ENCODE results near the gene METTL2A. TPM values are rescaled to one million over a fixed set of nuclear protein-coding genes. Genes with fewer than 3 reads are reported as not detected.
"Not testable (repeated sequence)": the region's sequence is repeated elsewhere in the genome, so short reads cannot be mapped to it uniquely, and the experiment has no call there.

Gene METTL2A, protein sequence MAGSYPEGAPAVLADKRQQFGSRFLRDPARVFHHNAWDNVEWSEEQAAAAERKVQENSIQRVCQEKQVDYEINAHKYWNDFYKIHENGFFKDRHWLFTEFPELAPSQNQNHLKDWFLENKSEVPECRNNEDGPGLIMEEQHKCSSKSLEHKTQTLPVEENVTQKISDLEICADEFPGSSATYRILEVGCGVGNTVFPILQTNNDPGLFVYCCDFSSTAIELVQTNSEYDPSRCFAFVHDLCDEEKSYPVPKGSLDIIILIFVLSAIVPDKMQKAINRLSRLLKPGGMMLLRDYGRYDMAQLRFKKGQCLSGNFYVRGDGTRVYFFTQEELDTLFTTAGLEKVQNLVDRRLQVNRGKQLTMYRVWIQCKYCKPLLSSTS
- 35.5 and 36.5 TPM in 2 replicates for total RNA-seq

- peak; percentile 85 for DNase-seq (ENCODE audit: low spot score)
- peak within 1 kb of the TSS; percentile 91 for H3K27ac Mint-ChIP-seq
- H3K4me3 Mint-ChIP-seq = peak within 1 kb of the TSS; percentile 97
- not testable (repeated sequence) for H3K36me3 Mint-ChIP-seq (ENCODE audit: low read depth); H3K9me3 Mint-ChIP-seq; H3K27me3 Mint-ChIP-seq (ENCODE audit: insufficient read depth)
- peaks cover 21% of the 10 kb centered on the region for H3K4me1 Mint-ChIP-seq (ENCODE audit: low read depth)
- intact Hi-C loops (cut with micrococcal nuclease) = loop anchor here (1.0 to 10.0 kb wide), 6 partner anchors 55 to 1747 kb away; partner anchors contain the start of genes BCAS3, MED13, TANC2 and TLK2
These were observed at the start of gene METTL2A for GRCh38 chr17:62423647-62424461. TSS of gene METTL2A (plus strand) at chr17:62423897. CDS start at chr17:62423903, 6 bp downstream.

DNA sequence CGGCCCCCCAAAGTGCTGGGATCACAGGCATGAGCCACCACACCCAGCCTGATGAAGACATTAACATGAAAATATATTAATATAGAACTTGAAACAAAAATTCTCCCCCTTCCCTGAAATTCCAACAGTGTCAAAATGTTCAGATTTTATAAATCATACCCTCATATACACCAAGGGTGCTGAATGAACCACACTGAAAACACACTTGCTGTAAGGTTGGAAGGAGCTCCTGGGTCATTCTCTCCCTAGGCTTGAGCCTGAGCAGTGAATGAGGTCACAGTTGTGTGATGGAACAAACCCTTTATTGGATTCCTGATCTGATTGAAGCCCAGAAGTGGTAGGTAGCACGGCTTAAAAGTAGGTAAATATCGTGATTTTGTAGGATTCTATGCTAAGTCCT lies 43.4 kb upstream of the METTL2A start, which contains the start of gene EFCAB3:
Gene EFCAB3, plus strand, starts transcription at position 301 of the 400 bp plus-strand sequence. CDS start 2,427 bp downstream, outside the sequence.
- no peaks in the 10 kb centered on the region for H3K9me3 Mint-ChIP-seq
- H3K36me3 Mint-ChIP-seq (ENCODE audit: low read depth) = no peaks in the 10 kb centered on the region
- H3K4me1 Mint-ChIP-seq (ENCODE audit: low read depth) = no peaks in the 10 kb centered on the region
- intact Hi-C loops (cut with micrococcal nuclease) = no loop called here
- H3K27ac Mint-ChIP-seq = no peak within 1 kb of the TSS
- peaks cover 7% of the 10 kb centered on the region for H3K27me3 Mint-ChIP-seq (ENCODE audit: insufficient read depth)
- H3K4me3 Mint-ChIP-seq = no peak within 1 kb of the TSS
- DNase-seq (ENCODE audit: low spot score) = no peak

- Mint-ChIP-seq H3K27me3 (ENCODE audit: insufficient read depth) (peaks cover 8% of the 10 kb centered on the region), H3K9me3 (no peaks in the 10 kb centered on the region), H3K4me1 (ENCODE audit: low read depth) (no peaks in the 10 kb centered on the region), H3K4me3 (no peak overlapping the region), H3K36me3 (ENCODE audit: low read depth) (no peaks in the 10 kb centered on the region), H3K27ac (no peak overlapping the region)
- DNase-seq (ENCODE audit: low spot score) = no peak
- intact Hi-C loops (cut with micrococcal nuclease) = no loop called here
These were observed 42.1 kb upstream of the METTL2A start for GRCh38 chr17:62381561-62381960.

- Mint-ChIP-seq H3K27ac (no peak overlapping the region), H3K27me3 (ENCODE audit: insufficient read depth) (peaks cover 14% of the 10 kb centered on the region)
- intact Hi-C loops (cut with micrococcal nuclease) = no loop called here
These were observed 34.8 kb upstream of the METTL2A start for GRCh38 chr17:62388856-62389255.

DNA sequence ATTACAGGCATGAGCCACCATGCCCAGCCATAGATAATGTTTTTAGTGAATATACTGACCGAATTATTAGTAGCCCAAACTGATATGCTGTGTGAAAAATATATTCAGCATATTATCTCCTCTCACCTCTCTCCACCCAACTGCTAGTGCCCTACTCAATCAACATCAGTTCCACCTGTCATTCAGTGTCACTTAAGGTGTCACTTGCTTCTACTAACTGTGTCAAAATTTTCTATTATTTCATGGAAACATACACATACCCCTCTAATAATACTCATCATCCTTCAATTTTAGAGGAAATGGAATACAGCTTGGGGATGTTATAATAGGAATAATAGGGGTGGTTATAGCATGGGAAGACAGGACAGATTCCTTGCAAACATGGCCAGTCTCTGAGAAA lies 30.8 kb upstream of the METTL2A start:
- Mint-ChIP-seq H3K36me3 (ENCODE audit: low read depth) (no peaks in the 10 kb centered on the region), H3K27ac (no peak overlapping the region), H3K4me1 (ENCODE audit: low read depth) (no peaks in the 10 kb centered on the region), H3K4me3 (no peak overlapping the region), H3K27me3 (ENCODE audit: insufficient read depth) (peaks cover 6% of the 10 kb centered on the region), H3K9me3 (no peaks in the 10 kb centered on the region)
- DNase-seq (ENCODE audit: low spot score) = no peak
- intact Hi-C loops (cut with micrococcal nuclease) = no loop called here

More at GRCh38 chr17:62388856-62389255, 34.8 kb upstream of the METTL2A start:
- H3K36me3 Mint-ChIP-seq (ENCODE audit: low read depth) = no peaks in the 10 kb centered on the region
- H3K4me1 Mint-ChIP-seq (ENCODE audit: low read depth) = no peaks in the 10 kb centered on the region
- no peak for DNase-seq (ENCODE audit: low spot score)
- no peaks in the 10 kb centered on the region for H3K9me3 Mint-ChIP-seq
- H3K4me3 Mint-ChIP-seq = no peak overlapping the region

GRCh38 chr17:62398891-62399290 lies 24.8 kb upstream of the METTL2A start:
- intact Hi-C loops (cut with micrococcal nuclease) = no loop called here
- no peaks in the 10 kb centered on the region for H3K4me1 Mint-ChIP-seq (ENCODE audit: low read depth)
- no peaks in the 10 kb centered on the region for H3K36me3 Mint-ChIP-seq (ENCODE audit: low read depth)
- H3K9me3 Mint-ChIP-seq = no peaks in the 10 kb centered on the region
- H3K4me3 Mint-ChIP-seq = no peak overlapping the region
- peaks cover 7% of the 10 kb centered on the region for H3K27me3 Mint-ChIP-seq (ENCODE audit: insufficient read depth)
- no peak overlapping the region for H3K27ac Mint-ChIP-seq
- DNase-seq (ENCODE audit: low spot score) = no peak

- Mint-ChIP-seq H3K9me3 (no peaks in the 10 kb centered on the region), H3K4me1 (ENCODE audit: low read depth) (no peaks in the 10 kb centered on the region), H3K36me3 (ENCODE audit: low read depth) (no peaks in the 10 kb centered on the region), H3K27me3 (ENCODE audit: insufficient read depth) (peaks cover 6% of the 10 kb centered on the region), H3K4me3 (no peak overlapping the region), H3K27ac (no peak overlapping the region)
- DNase-seq (ENCODE audit: low spot score) = no peak
- intact Hi-C loops (cut with micrococcal nuclease) = no loop called here
These were observed 18.2 kb upstream of the METTL2A start for GRCh38 chr17:62405451-62405850.

DNA sequence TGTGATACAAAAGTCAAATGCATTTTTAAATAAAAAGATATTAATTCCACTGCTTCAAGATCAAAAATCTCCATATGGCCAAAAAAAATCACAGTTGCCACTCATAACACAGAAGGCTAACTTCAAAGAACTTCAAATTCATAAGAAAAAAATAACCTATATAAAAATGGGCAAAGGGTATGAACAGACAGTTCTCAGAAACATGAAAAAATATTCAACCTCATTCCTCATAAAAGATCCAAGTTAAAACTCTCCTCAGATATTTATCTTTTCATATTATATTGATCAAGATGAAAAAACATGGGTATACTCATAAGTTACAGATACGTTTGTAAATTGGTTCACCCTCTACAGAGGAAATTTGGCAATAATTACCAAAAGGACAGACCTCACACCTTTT lies 10.6 kb upstream of the METTL2A start:
- DNase-seq (ENCODE audit: low spot score); intact Hi-C loops (cut with micrococcal nuclease): not testable (repeated sequence)
- peaks cover 18% of the 10 kb centered on the region for H3K27me3 Mint-ChIP-seq (ENCODE audit: insufficient read depth)

GRCh38 chr17:62426214-62426613 lies 2.5 kb downstream of the METTL2A start:
- H3K27me3 Mint-ChIP-seq (ENCODE audit: insufficient read depth); H3K9me3 Mint-ChIP-seq; H3K27ac Mint-ChIP-seq; H3K4me3 Mint-ChIP-seq; DNase-seq (ENCODE audit: low spot score): not testable (repeated sequence)
- Mint-ChIP-seq H3K4me1 (ENCODE audit: low read depth) (peaks cover 21% of the 10 kb centered on the region), H3K36me3 (ENCODE audit: low read depth) (peaks cover 12% of the 10 kb centered on the region)
- intact Hi-C loops (cut with micrococcal nuclease) = loop anchor here (10.0 kb wide), 1 partner anchor 361 kb away; the partner anchor contains the start of gene MED13

More for the DNA sequence above, 10.6 kb upstream of the METTL2A start:
- not testable (repeated sequence) for H3K4me3 Mint-ChIP-seq; H3K27ac Mint-ChIP-seq; H3K36me3 Mint-ChIP-seq (ENCODE audit: low read depth); H3K4me1 Mint-ChIP-seq (ENCODE audit: low read depth); H3K9me3 Mint-ChIP-seq

DNA sequence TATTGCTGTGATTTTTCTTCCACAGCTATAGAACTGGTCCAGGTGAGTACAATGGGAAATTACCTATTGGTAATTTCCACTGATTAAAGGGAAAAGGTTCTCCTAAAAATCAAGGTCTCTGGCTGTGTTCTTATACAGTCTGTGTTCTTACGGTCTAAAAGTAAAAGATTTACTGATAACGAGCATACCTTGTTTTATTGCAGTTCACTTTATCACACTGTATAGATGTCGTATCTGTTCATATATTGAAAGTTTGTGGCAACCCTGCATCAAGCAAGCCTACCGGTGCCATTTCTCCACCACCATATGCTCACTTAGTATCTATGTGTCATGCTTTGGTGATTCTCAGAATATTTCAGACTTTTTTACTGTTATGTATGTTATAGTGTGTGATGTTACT lies 11.6 kb downstream of the METTL2A start:
- DNase-seq (ENCODE audit: low spot score); H3K4me3 Mint-ChIP-seq; H3K9me3 Mint-ChIP-seq; H3K27me3 Mint-ChIP-seq (ENCODE audit: insufficient read depth); intact Hi-C loops (cut with micrococcal nuclease); H3K27ac Mint-ChIP-seq; H3K4me1 Mint-ChIP-seq (ENCODE audit: low read depth): not testable (repeated sequence)
- H3K36me3 Mint-ChIP-seq (ENCODE audit: low read depth) = peaks cover 10% of the 10 kb centered on the region

DNA sequence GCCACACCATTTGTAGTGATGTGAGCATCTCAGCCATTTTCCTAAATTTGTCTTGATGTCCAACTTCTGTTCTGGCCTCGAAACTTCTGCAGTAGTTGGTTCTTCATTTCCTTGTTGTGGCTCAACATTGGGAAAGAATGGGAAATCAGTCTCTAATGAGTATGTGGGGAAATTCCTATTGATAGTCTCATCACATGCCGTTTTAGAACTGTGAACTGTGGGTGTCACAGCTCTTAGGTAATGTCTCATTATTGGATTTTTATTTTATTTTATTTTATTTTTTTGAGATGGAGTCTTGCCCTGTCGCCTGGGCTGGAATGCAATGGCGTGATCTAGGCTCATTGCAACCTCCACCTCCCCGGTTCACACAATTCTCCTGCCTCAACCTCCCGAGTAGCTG lies 17.5 kb downstream of the METTL2A start:
- H3K4me3 Mint-ChIP-seq; H3K27ac Mint-ChIP-seq; intact Hi-C loops (cut with micrococcal nuclease); DNase-seq (ENCODE audit: low spot score); H3K4me1 Mint-ChIP-seq (ENCODE audit: low read depth); H3K27me3 Mint-ChIP-seq (ENCODE audit: insufficient read depth); H3K9me3 Mint-ChIP-seq: not testable (repeated sequence)
- H3K36me3 Mint-ChIP-seq (ENCODE audit: low read depth) = peaks cover 18% of the 10 kb centered on the region

DNA sequence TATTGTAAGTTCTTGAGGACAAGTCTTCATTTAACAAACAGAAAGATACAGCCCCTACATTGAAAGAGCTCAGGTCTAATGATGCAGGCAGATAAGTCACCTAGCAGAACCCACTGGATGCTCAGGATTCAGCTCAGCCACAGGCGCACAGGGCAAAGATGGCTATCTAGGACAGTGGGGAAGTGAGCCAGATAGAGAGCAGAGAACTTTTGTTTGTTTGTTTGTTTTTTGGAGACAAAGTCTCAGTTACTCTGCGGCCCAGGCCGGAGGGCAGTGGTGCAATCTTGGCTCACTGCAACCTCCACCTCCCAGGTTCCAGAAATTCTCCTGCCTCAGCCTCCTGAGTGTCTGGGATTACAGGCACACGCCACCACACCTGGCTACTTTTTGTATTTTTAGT lies 20.4 kb downstream of the METTL2A start:
- no peak overlapping the region for H3K4me3 Mint-ChIP-seq
- DNase-seq (ENCODE audit: low spot score) = no peak
- H3K36me3 Mint-ChIP-seq (ENCODE audit: low read depth) = peaks cover 23% of the 10 kb centered on the region
- H3K27ac Mint-ChIP-seq = no peak overlapping the region
- H3K9me3 Mint-ChIP-seq = no peaks in the 10 kb centered on the region
- intact Hi-C loops (cut with micrococcal nuclease) = no loop called here
- H3K4me1 Mint-ChIP-seq (ENCODE audit: low read depth) = no peaks in the 10 kb centered on the region
- no peaks in the 10 kb centered on the region for H3K27me3 Mint-ChIP-seq (ENCODE audit: insufficient read depth)

DNA sequence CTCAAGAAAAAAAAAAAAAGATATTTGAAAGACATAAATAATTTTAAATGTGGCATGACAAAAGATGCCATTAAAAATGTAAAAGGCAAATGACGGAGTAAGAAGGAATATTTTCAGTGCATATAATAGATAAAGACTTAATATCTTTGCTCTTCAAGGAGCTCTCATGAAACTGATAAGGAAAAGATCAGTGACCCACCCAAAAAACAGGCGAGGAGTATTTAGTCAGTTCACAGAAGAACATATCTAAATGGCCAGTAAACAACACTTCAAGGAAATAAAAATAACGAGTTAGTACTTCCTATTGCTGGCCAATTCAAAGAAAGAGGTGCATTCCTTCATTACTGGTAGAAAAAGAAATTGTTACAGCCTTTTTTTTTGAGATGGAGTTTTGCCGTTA lies 22.1 kb downstream of the METTL2A start:
- H3K4me1 Mint-ChIP-seq (ENCODE audit: low read depth); H3K27me3 Mint-ChIP-seq (ENCODE audit: insufficient read depth); H3K9me3 Mint-ChIP-seq; DNase-seq (ENCODE audit: low spot score); H3K4me3 Mint-ChIP-seq; intact Hi-C loops (cut with micrococcal nuclease); H3K27ac Mint-ChIP-seq: not testable (repeated sequence)
- peaks cover 20% of the 10 kb centered on the region for H3K36me3 Mint-ChIP-seq (ENCODE audit: low read depth)
